ENCODE results near the gene STK31. TPM values are rescaled to one million over a fixed set of nuclear protein-coding genes. Genes with fewer than 3 reads are reported as not detected.

The STK31 gene
- total and polyA plus RNA-seq, 2 donors (not counting 3 experiments of a cell fraction or from before 2014, with no cell fraction given), result 0.44 TPM; not detected in 1

GRCh38 chr7:23713285-23714149 is 3.5 kb downstream of the STK31 start:
- ChIA-PET POLR2A (no interaction called here), CTCF (interaction anchor here (1.0 to 8.3 kb wide), 6 partner anchors 11 to 166 kb away, joined by 3 to 136 read pairs (median 10); no protein-coding TSS in a partner anchor)
- Histone ChIP-seq H3K4me3 (replicated peaks in 1 of 3; ENCODE audit: insufficient read depth in 1 of 3, low read depth in 1 of 3, low read length in 3 of 3) (no peak overlapping the region), H3K27me3 (ENCODE audit: control insufficient read depth in 2 of 2, insufficient read depth in 2 of 2, low read length in 2 of 2) (no peaks in the 10 kb centered on the region), H2AFZ (ENCODE audit: low read depth, low read length) (no peak overlapping the region), H3K4me2 (ENCODE audit: insufficient read depth, low read length) (no peak overlapping the region), H3K9me1 (replicated peaks; ENCODE audit: control insufficient read depth, extremely low read depth, insufficient read depth, low read length) (no peaks in the 10 kb centered on the region), H3K9me3 (replicated peaks; ENCODE audit: control insufficient read depth, insufficient read depth, low read length) (no peaks in the 10 kb centered on the region), H3K4me1 (ENCODE audit: control insufficient read depth, extremely low read depth, insufficient read depth, low read length) (no peaks in the 10 kb centered on the region), H3K9ac (replicated peaks; ENCODE audit: extremely low read depth, insufficient read depth, low read length) (no peak overlapping the region), H3K27ac (ENCODE audit: insufficient read depth, low read depth, low read length) (no peak overlapping the region), H4K20me1 (replicated peaks; ENCODE audit: control insufficient read depth, extremely low read depth, insufficient read depth, low read length) (no peaks in the 10 kb centered on the region), H3K79me2 (ENCODE audit: control insufficient read depth, insufficient read depth, low read length) (no peaks in the 10 kb centered on the region), H3K36me3 (ENCODE audit: control insufficient read depth in 2 of 2, extremely low read depth in 1 of 2, insufficient read depth in 2 of 2, low read length in 2 of 2) (no peaks in the 10 kb centered on the region)
- DNase-seq (ENCODE audit: low read depth, low spot score) (no peak), FAIRE-seq (no peak)
- BruUV-seq (replicated peaks), result no TSS peak
- intact Hi-C loops (cut with micrococcal nuclease) (loop anchor here (2.0 to 5.0 kb wide), 4 partner anchors 441 to 1384 kb away; no protein-coding TSS in a partner anchor), dilution Hi-C loops (cut with MboI; ENCODE audit: extremely low pct_ligation_motif_present, low sequenced_read_pairs) (no loop called here)
- TF ChIP-seq JUN (IDR thresholded peaks at IDR 0.05; ENCODE audit: borderline replicate concordance, insufficient read depth, insufficient read length, low read depth), result no peak
- TF ChIP-seq FOS (IDR thresholded peaks at IDR 0.05; ENCODE audit: borderline replicate concordance, insufficient read depth, low read length), result peak; percentile 44

GRCh38 chr7:23714150-23714464 is 4.1 kb downstream of the STK31 start:
- no peak overlapping the region for H3K27ac ChIP-seq (ENCODE audit: insufficient read depth, low read depth, low read length)
- TF ChIP-seq FOS (IDR thresholded peaks at IDR 0.05; ENCODE audit: borderline replicate concordance, insufficient read depth, low read length) (no peak), JUN (IDR thresholded peaks at IDR 0.05; ENCODE audit: borderline replicate concordance, insufficient read depth, insufficient read length, low read depth) (no peak), GATA2 (IDR thresholded peaks at IDR 0.05; ENCODE audit: insufficient read depth, insufficient read length, low read depth, low read length) (no peak), EZH2 (IDR thresholded peaks at IDR 0.05; ENCODE audit: borderline replicate concordance, low read depth, low read length, severe bottlenecking) (no peak), MAX (IDR thresholded peaks at IDR 0.05; ENCODE audit: insufficient read depth, insufficient read length) (no peak), MYC (IDR thresholded peaks at IDR 0.05; ENCODE audit: low read depth, low read length) (no peak), POLR2AphosphoS5 (IDR thresholded peaks at IDR 0.05; ENCODE audit: insufficient read depth, low read depth, low read length) (no peak), POLR2A (IDR thresholded peaks at IDR 0.05; ENCODE audit: low read depth, low read length) (no peak), CTCF (IDR thresholded peaks at IDR 0.05; ENCODE audit: extremely low read depth in 1 of 2, insufficient read depth in 1 of 2, low read depth in 1 of 2, low read length in 2 of 2) (no peak)
- ChIA-PET POLR2A (no interaction called here), CTCF (interaction anchor here (2.1 to 8.3 kb wide), 4 partner anchors 17 to 167 kb away, joined by 9 to 136 read pairs (median 54); no protein-coding TSS in a partner anchor)
- DNase-seq (ENCODE audit: low read depth, low spot score) (no peak), FAIRE-seq (no peak)
- H3K9ac ChIP-seq (replicated peaks; ENCODE audit: extremely low read depth, insufficient read depth, low read length), result no peak overlapping the region
- H3K4me2 ChIP-seq (ENCODE audit: insufficient read depth, low read length), result no peak overlapping the region
- no peaks in the 10 kb centered on the region for H4K20me1 ChIP-seq (replicated peaks; ENCODE audit: control insufficient read depth, extremely low read depth, insufficient read depth, low read length)
- no peaks in the 10 kb centered on the region for H3K4me1 ChIP-seq (ENCODE audit: control insufficient read depth, extremely low read depth, insufficient read depth, low read length)
- H3K36me3 ChIP-seq (ENCODE audit: control insufficient read depth in 2 of 2, extremely low read depth in 1 of 2, insufficient read depth in 2 of 2, low read length in 2 of 2), result no peaks in the 10 kb centered on the region
- no peak overlapping the region for H3K4me3 ChIP-seq (replicated peaks in 1 of 3; ENCODE audit: insufficient read depth in 1 of 3, low read depth in 1 of 3, low read length in 3 of 3)
- no peak overlapping the region for H2AFZ ChIP-seq (ENCODE audit: low read depth, low read length)
- no peaks in the 10 kb centered on the region for H3K9me1 ChIP-seq (replicated peaks; ENCODE audit: control insufficient read depth, extremely low read depth, insufficient read depth, low read length)
- no peaks in the 10 kb centered on the region for H3K27me3 ChIP-seq (ENCODE audit: control insufficient read depth in 2 of 2, insufficient read depth in 2 of 2, low read length in 2 of 2)
- intact Hi-C loops (cut with micrococcal nuclease), result loop anchor here (5.0 kb wide), 3 partner anchors 627 to 1383 kb away; no protein-coding TSS in a partner anchor
- dilution Hi-C loops (cut with MboI; ENCODE audit: extremely low pct_ligation_motif_present, low sequenced_read_pairs), result no loop called here
- no peaks in the 10 kb centered on the region for H3K9me3 ChIP-seq (replicated peaks; ENCODE audit: control insufficient read depth, insufficient read depth, low read length)
- H3K79me2 ChIP-seq (ENCODE audit: control insufficient read depth, insufficient read depth, low read length), result no peaks in the 10 kb centered on the region
- no TSS peak for BruUV-seq (replicated peaks)
